ENCODE data around the gene ANO6. TPM values are rescaled to one million over a fixed set of nuclear protein-coding genes. Genes with fewer than 3 reads are reported as not detected.
A peak's percentile ranks its signal among the peaks of the same experiment; 100 is the strongest.

ANO6 gene
- total RNA-seq, 1 experiment from 2014 or later = 59.3 TPM

GRCh38 chr12:45186762-45187161, 29.1 kb upstream of the ANO6 start:
- H3K4me1 ChIP-seq (ENCODE audit: insufficient read depth, low read length, poor library complexity, severe bottlenecking) = peaks cover 14% of the 10 kb centered on the region
- H3K27ac ChIP-seq (ENCODE audit: low read depth, low read length, poor library complexity, severe bottlenecking) = no peak overlapping the region
- no peaks in the 10 kb centered on the region for H3K27me3 ChIP-seq (replicated peaks; ENCODE audit: insufficient read depth, low read depth, low read length, poor library complexity)
- no TSS peak for BruUV-seq (replicated peaks)
- intact Hi-C loops (cut with micrococcal nuclease; ENCODE audit: unreplicated experiment) = no loop called here
- ChIA-PET POLR2A (ENCODE audit: low non-redundant PET) (no interaction called here), CTCF (no interaction called here)
- no peaks in the 10 kb centered on the region for H3K36me3 ChIP-seq (ENCODE audit: insufficient read depth, low read length, poor library complexity, severe bottlenecking)
- TF ChIP-seq EZH2 (IDR thresholded peaks at IDR 0.05; ENCODE audit: borderline replicate concordance, low read depth, low read length, poor library complexity, severe bottlenecking) (no peak), CTCF (conservative IDR thresholded peaks at IDR 0.05; ENCODE audit: low read depth, low read length) (no peak)
- H3K4me3 ChIP-seq (ENCODE audit: low read depth, low read length, poor library complexity, severe bottlenecking) = no peak overlapping the region
- no peak for DNase-seq (ENCODE audit: low spot score)
- no peaks in the 10 kb centered on the region for H3K9me3 ChIP-seq (ENCODE audit: low read depth, low read length, poor library complexity, severe bottlenecking)

- Histone ChIP-seq H3K36me3 (ENCODE audit: insufficient read depth, low read length, poor library complexity, severe bottlenecking) (no peaks in the 10 kb centered on the region), H3K9me3 (ENCODE audit: low read depth, low read length, poor library complexity, severe bottlenecking) (no peaks in the 10 kb centered on the region), H3K27me3 (replicated peaks; ENCODE audit: insufficient read depth, low read depth, low read length, poor library complexity) (no peaks in the 10 kb centered on the region), H3K4me1 (ENCODE audit: insufficient read depth, low read length, poor library complexity, severe bottlenecking) (no peaks in the 10 kb centered on the region), H3K27ac (ENCODE audit: low read depth, low read length, poor library complexity, severe bottlenecking) (no peak overlapping the region), H3K4me3 (ENCODE audit: low read depth, low read length, poor library complexity, severe bottlenecking) (no peak overlapping the region)
- no peak for DNase-seq (ENCODE audit: low spot score)
- ChIA-PET CTCF (no interaction called here), POLR2A (ENCODE audit: low non-redundant PET) (no interaction called here)
- BruUV-seq (replicated peaks) = no TSS peak
- intact Hi-C loops (cut with micrococcal nuclease; ENCODE audit: unreplicated experiment) = no loop called here
- no peak for TF ChIP-seq EZH2 (IDR thresholded peaks at IDR 0.05; ENCODE audit: borderline replicate concordance, low read depth, low read length, poor library complexity, severe bottlenecking)
- no peak for TF ChIP-seq CTCF (conservative IDR thresholded peaks at IDR 0.05; ENCODE audit: low read depth, low read length)
Measured at GRCh38 chr12:45189766-45190403, 26.0 kb upstream of the ANO6 start.

- no TSS peak for BruUV-seq (replicated peaks)
- no peaks in the 10 kb centered on the region for H3K27me3 ChIP-seq (replicated peaks; ENCODE audit: insufficient read depth, low read depth, low read length, poor library complexity)
- H3K9me3 ChIP-seq (ENCODE audit: low read depth, low read length, poor library complexity, severe bottlenecking) = no peaks in the 10 kb centered on the region
- H3K4me1 ChIP-seq (ENCODE audit: insufficient read depth, low read length, poor library complexity, severe bottlenecking) = no peaks in the 10 kb centered on the region
- intact Hi-C loops (cut with micrococcal nuclease; ENCODE audit: unreplicated experiment) = no loop called here
- no peak overlapping the region for H3K4me3 ChIP-seq (ENCODE audit: low read depth, low read length, poor library complexity, severe bottlenecking)
- H3K36me3 ChIP-seq (ENCODE audit: insufficient read depth, low read length, poor library complexity, severe bottlenecking) = no peaks in the 10 kb centered on the region
- peak; percentile 48 for DNase-seq (ENCODE audit: low spot score)
- POLR2A ChIA-PET (ENCODE audit: low non-redundant PET) = no interaction called here
- TF ChIP-seq CTCF (conservative IDR thresholded peaks at IDR 0.05; ENCODE audit: low read depth, low read length) (no peak), EZH2 (IDR thresholded peaks at IDR 0.05; ENCODE audit: borderline replicate concordance, low read depth, low read length, poor library complexity, severe bottlenecking) (no peak)
- CTCF ChIA-PET = no interaction called here
- no peak overlapping the region for H3K27ac ChIP-seq (ENCODE audit: low read depth, low read length, poor library complexity, severe bottlenecking)
Measured at GRCh38 chr12:45191239-45191638, 24.7 kb upstream of the ANO6 start.
